GM13976 (cell line): ENCODE data around the gene KIF22.

Experiments used
- DNase-seq: peaks from one replicate; pipeline ENCODE4 v3.0.0; 2012; ENCODE audit warnings: low spot score
- CTCF ChIP-seq: IDR thresholded peaks from 2 replicates; pipeline ENCODE4 v1.5.1; 2012; ENCODE audit warnings: borderline replicate concordance, mild to moderate bottlenecking; ENCODE audit not compliant: insufficient read depth; ENCODE audit errors: extremely low read depth, missing control alignments, control extremely low read depth
- in situ Hi-C: fragments of 300-500 bp; cut with MboI; formaldehyde crosslinking; loops from one replicate; pipeline ENCODE4 v1.12.0; 2022; ENCODE audit warnings: low sequenced_read_pairs, mixed read lengths, inconsistent platforms; ENCODE audit not compliant: unreplicated experiment

Gene KIF22

GRCh38 chr16:29816694-29817441 lies 26.3 kb downstream of the KIF22 start:
- no peak for TF ChIP-seq CTCF
- peak; percentile 67 for DNase-seq
- in situ Hi-C loops: no loop called here

DNA sequence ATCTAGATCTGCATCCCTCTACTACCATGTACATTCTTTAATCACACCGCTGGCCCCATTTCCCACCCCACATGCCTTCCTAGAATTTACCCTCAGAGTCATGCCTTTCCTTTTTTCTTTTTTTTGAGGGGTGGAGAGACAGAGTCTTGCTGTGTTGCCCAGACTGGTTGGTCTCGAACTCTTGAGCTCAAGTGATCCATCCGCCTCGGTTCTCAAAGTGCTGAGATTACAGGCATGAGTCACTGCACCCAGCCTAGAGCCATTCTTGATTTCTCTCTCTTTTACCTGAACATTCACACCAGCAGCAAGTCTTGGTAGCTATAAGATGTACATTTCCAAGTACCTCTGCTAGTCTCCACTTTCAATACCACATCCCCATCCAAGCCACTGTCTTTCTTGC lies 27.5 kb downstream of the KIF22 start:
- no peak for TF ChIP-seq CTCF
- in situ Hi-C loops: no loop called here
- DNase-seq: no peak

GRCh38 chr16:29819506-29819905 lies 29.0 kb downstream of the KIF22 start:
- no peak for TF ChIP-seq CTCF
- in situ Hi-C loops: no loop called here
- no peak for DNase-seq

- TF ChIP-seq CTCF: no peak
- in situ Hi-C loops: no loop called here
- peak; percentile 71 for DNase-seq
These were observed 29.7 kb downstream of the KIF22 start, which contains the start of gene MVP for GRCh38 chr16:29820271-29820701. Gene MVP (plus strand): TSS chr16:29820462. CDS start chr16:29830550, 10,088 bp downstream.

DNA sequence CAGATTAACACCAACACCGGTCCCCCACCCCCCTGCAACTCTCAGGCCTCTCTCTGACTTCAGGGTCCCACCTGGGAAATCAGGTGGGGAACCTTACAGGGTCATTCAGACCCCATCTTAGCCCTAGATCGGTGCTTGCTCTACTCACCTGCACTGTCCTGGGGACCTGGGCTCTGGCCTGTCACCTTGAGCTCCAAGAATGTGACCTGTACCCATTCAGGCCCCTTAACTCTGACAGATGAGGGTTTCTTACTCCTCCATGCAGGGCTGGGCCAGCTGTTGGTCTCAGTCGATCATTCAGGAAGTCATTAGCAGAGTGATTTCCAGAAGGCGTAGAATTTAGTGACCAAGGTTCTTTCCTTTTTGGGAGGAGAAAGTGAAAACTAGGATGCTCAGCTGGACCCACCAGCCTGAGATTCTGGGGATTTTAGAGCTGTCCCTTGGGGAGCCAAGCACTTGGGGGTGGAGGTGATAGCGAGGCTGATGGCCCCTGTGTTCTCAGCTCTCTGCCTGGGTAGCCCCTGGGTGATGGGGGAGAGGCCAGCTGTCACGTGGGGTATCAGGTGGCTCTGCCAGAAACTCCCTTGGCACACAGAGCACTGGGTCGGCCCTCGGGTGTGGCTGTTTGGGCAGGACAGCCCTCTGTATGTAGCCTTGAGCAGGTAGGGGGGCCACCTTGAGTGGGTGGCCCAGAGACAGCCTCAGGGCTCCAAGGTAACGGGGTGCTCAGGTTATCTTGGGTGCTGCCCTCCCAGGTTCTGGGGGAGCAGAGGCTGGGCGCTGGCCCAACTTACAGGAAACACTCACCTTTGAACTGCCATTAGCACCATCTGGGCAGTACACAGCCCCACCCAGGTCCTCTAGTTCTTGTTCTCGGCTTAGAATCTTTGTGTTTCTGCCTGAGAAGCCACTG lies 30.4 kb downstream of the KIF22 start:
- no peak for TF ChIP-seq CTCF
- in situ Hi-C loops: no loop called here
- peak; percentile 75 for DNase-seq

GRCh38 chr16:29821643-29822115 lies 31.1 kb downstream of the KIF22 start:
- no peak for DNase-seq
- in situ Hi-C loops: no loop called here
- TF ChIP-seq CTCF: no peak
